OCI-LY3 (cell line): Measurements from ENCODE around the gene PRUNE2.
"Not testable (repeated sequence)": the region's sequence is repeated elsewhere in the genome, so short reads cannot be mapped to it uniquely, and the experiment has no call there.

Experiments used
- EZH2phosphoT487 ChIP-seq: fragments of 200-600 bp; shearing (Covaris generic); IDR thresholded peaks from 2 replicates; pipeline ENCODE4 v1.6.1; 2018; ENCODE audit warnings: antibody characterized with exemption, mixed run types, low read depth
- TF ChIP-seq, protein P1 (sequence below): fragments of 200-600, 300-600 bp; sonication (generic); IDR thresholded peaks from 2 replicates; pipeline ENCODE4 v1.5.1; 2014; ENCODE audit warnings: antibody characterized with exemption, low read length, low read depth

DNA sequence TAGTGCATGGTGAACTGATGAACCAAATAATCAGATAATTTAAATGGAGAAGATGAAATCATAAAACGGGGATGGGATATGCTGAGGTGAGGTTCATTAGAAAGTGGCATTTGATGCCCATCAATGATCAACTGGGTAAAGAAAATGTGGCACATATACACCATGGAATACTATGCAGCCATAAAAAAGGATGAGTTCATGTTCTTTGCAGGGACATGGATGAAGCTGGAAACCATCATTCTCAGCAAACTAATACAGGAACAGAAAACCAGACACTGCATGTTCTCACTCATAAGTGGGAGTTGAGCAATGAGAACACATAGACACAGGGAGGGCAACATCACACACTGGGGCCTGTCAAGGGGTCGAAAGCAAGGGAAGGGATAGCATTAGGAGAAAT lies 47.7 kb downstream of the PRUNE2 start:
- TF ChIP-seq, protein P1, sequence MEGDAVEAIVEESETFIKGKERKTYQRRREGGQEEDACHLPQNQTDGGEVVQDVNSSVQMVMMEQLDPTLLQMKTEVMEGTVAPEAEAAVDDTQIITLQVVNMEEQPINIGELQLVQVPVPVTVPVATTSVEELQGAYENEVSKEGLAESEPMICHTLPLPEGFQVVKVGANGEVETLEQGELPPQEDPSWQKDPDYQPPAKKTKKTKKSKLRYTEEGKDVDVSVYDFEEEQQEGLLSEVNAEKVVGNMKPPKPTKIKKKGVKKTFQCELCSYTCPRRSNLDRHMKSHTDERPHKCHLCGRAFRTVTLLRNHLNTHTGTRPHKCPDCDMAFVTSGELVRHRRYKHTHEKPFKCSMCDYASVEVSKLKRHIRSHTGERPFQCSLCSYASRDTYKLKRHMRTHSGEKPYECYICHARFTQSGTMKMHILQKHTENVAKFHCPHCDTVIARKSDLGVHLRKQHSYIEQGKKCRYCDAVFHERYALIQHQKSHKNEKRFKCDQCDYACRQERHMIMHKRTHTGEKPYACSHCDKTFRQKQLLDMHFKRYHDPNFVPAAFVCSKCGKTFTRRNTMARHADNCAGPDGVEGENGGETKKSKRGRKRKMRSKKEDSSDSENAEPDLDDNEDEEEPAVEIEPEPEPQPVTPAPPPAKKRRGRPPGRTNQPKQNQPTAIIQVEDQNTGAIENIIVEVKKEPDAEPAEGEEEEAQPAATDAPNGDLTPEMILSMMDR: not testable (repeated sequence)
- not testable (repeated sequence) for TF ChIP-seq EZH2phosphoT487
